ENCODE results near the gene PMM1.

The PMM1 gene

DNA sequence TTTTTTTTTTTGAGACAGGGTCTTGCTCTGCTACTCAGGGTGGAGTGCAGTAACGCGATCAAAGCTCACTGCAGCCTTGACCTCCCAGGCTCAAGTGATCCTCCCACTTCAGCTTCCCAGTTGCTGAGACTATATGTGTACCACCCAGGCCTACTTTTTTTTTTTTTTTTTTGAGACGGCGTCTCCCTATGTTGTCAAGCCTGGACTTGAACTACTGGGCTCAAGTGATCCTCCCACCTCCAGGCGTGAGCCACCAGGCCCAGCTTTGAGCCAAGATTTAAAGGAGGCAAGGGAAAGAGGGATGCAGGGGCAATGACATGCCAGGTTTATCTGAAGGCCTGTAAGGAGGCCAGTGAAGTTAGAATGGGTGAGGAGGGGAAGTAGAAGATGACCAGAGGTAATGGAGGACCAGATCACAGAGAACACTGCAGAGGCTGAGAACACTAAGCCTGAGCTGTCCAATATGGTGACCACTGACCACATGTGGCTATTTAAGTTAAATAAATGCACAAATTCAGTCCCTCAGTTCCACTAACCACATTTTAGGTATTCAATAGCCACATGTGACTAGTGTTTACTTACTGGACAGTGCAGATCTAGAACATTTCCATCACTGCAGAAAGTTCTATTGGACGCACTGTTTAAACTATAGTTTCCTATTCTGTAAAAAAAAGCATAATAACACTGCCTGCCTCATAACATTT, 23.1 kb upstream of the PMM1 start:
- no peak for DNase-seq (ENCODE audit: low read depth)

DNA sequence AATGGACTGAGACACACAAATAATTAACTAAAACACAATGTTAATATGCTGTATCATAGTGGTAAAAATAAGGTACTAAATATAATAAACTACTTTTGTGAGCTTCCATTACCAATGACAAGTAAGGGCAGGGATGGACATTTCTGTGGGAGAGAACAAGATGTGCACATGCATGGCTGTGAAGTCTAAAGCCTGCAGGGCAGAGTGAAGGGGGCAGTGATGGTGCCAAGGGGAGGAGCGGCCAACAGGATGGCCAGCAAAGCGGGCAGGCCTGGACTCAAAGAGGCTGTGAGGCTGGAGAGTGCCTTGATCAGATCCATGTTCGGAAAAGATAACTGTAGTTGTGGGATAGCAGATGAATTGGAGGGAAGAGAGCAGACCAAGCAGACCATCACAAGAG, 18.7 kb upstream of the PMM1 start:
- no peak for DNase-seq (ENCODE audit: low read depth)

More for the DNA sequence above, 23.1 kb upstream of the PMM1 start:
- no peak overlapping the region for H3K4me3 ChIP-seq (ENCODE audit: low read depth, low read length)
- TF ChIP-seq MYC (IDR thresholded peaks at IDR 0.05; ENCODE audit: low read depth, low read length) (no peak), POLR2A (IDR thresholded peaks at IDR 0.05; ENCODE audit: extremely low read depth, insufficient read length) (no peak)
- TF ChIP-seq, protein P1, sequence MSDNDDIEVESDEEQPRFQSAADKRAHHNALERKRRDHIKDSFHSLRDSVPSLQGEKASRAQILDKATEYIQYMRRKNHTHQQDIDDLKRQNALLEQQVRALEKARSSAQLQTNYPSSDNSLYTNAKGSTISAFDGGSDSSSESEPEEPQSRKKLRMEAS (IDR thresholded peaks at IDR 0.05; ENCODE audit: low read depth, low read length): no peak
- TF ChIP-seq, protein P2, sequence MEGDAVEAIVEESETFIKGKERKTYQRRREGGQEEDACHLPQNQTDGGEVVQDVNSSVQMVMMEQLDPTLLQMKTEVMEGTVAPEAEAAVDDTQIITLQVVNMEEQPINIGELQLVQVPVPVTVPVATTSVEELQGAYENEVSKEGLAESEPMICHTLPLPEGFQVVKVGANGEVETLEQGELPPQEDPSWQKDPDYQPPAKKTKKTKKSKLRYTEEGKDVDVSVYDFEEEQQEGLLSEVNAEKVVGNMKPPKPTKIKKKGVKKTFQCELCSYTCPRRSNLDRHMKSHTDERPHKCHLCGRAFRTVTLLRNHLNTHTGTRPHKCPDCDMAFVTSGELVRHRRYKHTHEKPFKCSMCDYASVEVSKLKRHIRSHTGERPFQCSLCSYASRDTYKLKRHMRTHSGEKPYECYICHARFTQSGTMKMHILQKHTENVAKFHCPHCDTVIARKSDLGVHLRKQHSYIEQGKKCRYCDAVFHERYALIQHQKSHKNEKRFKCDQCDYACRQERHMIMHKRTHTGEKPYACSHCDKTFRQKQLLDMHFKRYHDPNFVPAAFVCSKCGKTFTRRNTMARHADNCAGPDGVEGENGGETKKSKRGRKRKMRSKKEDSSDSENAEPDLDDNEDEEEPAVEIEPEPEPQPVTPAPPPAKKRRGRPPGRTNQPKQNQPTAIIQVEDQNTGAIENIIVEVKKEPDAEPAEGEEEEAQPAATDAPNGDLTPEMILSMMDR (IDR thresholded peaks at IDR 0.05; ENCODE audit: low read depth, low read length): no peak

DNA sequence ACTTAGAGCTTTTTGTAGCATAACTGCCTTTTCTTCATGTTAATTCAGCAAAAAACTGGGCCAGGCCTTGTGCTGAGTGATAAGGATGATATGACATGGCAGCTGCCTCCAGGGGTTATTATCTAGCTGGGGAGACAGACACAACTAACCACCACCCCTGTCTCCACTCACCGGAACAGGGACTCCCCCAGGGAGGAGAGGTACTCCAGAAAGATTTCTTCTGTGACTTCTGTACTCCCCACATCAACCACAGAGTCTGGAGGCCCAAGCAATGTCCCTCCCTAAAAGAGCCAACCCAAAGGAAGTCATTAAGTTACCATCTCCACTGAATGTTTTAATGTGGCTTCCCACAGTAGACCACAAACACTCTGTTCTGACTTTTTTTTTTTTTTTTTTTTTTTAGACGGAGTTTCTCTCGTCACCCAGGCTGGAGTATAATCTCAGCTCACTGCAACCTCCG, 14.3 kb upstream of the PMM1 start:
- DNase-seq (ENCODE audit: low read depth): peak; percentile 80
- TF ChIP-seq, protein P2 (IDR thresholded peaks at IDR 0.05; ENCODE audit: low read depth, low read length): no peak
- TF ChIP-seq MYC (IDR thresholded peaks at IDR 0.05; ENCODE audit: low read depth, low read length) (no peak), POLR2A (IDR thresholded peaks at IDR 0.05; ENCODE audit: extremely low read depth, insufficient read length) (no peak)
- TF ChIP-seq, protein P1 (IDR thresholded peaks at IDR 0.05; ENCODE audit: low read depth, low read length): no peak
- no peak overlapping the region for H3K4me3 ChIP-seq (ENCODE audit: low read depth, low read length)

More for the DNA sequence above, 18.7 kb upstream of the PMM1 start:
- H3K4me3 ChIP-seq (ENCODE audit: low read depth, low read length): no peak overlapping the region
- TF ChIP-seq, protein P2 (IDR thresholded peaks at IDR 0.05; ENCODE audit: low read depth, low read length): no peak
- no peak for TF ChIP-seq MYC (IDR thresholded peaks at IDR 0.05; ENCODE audit: low read depth, low read length)
- TF ChIP-seq, protein P1 (IDR thresholded peaks at IDR 0.05; ENCODE audit: low read depth, low read length): no peak

DNA sequence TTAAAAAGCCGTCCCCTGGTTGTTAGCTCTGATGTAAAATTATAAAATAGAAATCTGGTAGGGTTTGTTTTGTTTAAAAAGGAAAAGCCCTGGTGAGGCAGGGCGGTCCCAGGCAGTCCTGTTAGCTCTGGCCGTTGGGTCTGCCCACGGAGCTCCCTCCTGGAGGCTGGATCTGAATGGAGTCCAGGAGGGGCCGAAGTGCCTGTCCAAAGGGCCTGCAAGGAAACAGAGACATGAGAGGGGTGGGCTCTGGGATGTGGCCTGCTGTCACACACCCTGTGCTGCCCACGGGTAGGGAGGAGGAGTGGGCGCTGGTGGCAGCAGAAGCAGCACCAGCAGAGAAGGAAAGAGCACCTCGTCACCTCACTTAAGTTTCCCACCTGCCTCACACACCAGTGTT, 11.3 kb upstream of the PMM1 start:
- no peak overlapping the region for H3K4me3 ChIP-seq (ENCODE audit: low read depth, low read length)
- no peak for DNase-seq (ENCODE audit: low read depth)
- TF ChIP-seq POLR2A (IDR thresholded peaks at IDR 0.05; ENCODE audit: extremely low read depth, insufficient read length) (no peak), MYC (IDR thresholded peaks at IDR 0.05; ENCODE audit: low read depth, low read length) (no peak)
- TF ChIP-seq, protein P1 (IDR thresholded peaks at IDR 0.05; ENCODE audit: low read depth, low read length): no peak
- TF ChIP-seq, protein P2 (IDR thresholded peaks at IDR 0.05; ENCODE audit: low read depth, low read length): no peak

DNA sequence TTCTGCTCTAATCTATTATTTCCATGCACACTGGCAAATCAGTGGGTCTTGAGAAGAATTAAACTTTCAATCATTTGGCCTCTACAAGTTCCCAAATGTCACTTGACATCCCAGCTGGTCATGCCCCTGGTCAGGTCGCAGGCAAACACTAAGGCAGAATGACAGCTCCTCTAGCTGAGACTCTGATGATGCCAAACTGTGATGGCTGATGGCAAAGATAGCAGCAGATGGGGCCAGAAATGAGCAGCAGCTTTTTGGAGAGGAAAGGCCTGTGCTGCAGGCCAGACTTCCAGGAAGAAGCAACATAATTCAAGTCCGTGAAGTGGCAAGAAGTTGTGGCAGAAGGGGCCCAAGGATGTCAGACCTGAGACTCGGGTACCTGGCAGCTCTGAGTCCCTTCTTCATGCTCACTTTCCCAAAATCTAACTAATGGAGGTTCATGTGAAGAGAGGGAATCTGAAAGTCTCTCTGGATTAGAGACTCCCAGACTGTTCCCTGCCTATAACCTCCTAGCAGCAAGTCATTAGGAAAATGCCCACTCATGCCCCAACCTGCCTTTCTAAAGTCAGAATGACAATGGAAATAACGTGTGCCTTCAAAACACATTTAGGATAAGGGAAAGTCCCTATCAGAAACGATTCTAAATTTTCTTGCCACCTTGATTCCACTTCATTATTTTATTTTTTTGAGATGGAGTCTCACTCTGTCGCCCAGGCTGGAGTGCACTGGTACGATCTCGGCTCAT, 9.4 kb upstream of the PMM1 start:
- H3K4me3 ChIP-seq (ENCODE audit: low read depth, low read length): no peak overlapping the region
- TF ChIP-seq, protein P2 (IDR thresholded peaks at IDR 0.05; ENCODE audit: low read depth, low read length): no peak
- TF ChIP-seq, protein P1 (IDR thresholded peaks at IDR 0.05; ENCODE audit: low read depth, low read length): no peak
- TF ChIP-seq POLR2A (IDR thresholded peaks at IDR 0.05; ENCODE audit: extremely low read depth, insufficient read length) (no peak), MYC (IDR thresholded peaks at IDR 0.05; ENCODE audit: low read depth, low read length) (no peak)
- DNase-seq (ENCODE audit: low read depth): no peak

Measured in NB4 (cell line).